Measurements from ENCODE around the gene CRACR2A. TPM values are rescaled to one million over a fixed set of nuclear protein-coding genes. Genes with fewer than 3 reads are reported as not detected.

The CRACR2A gene
- total and polyA plus RNA-seq, 2 of the 4 experiments (the other 2 are of a cell fraction): 0.54 to 0.60 TPM

DNA sequence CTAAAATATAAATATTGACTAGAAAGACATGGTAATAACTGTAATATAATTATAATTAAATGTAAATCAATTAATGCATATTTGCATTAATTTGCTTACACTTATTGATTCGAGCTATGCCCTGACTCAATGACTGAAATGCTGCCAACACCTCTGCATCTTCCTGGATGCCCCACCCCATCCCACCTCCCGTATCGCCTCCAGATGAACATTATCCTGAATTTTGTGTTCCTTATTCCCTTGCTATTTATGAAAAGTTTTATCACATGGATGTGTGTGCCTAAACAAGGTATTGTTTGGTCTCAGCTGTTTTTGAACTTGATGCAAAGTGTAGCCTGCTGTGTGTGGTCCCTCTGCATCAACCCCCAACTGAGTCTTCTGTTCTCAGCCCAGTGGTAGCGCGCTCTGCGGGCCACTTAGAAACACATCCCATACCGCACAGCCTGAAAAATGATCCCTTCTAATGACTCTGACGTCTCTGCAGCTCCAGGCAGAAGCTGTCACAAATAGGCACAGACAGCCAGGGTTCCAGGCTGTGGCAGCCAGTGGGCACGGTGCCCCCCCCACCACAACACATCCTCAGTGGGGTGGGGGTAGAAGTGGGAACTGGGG, 165.4 kb downstream of the CRACR2A start:
- H2BK20ac ChIP-seq (ENCODE audit: low read depth, low read length): no peak overlapping the region
- H2BK120ac ChIP-seq (ENCODE audit: low read depth, low read length): no peak overlapping the region
- H3K56ac ChIP-seq (ENCODE audit: extremely low read depth, insufficient read depth, low read length): no peak overlapping the region
- no TSS peak for BruUV-seq (replicated peaks)
- POLR2A ChIA-PET (ENCODE audit: unreplicated experiment): no interaction called here
- H3K9me3 ChIP-seq (ENCODE audit: control insufficient read depth, insufficient read depth, low read length): no peaks in the 10 kb centered on the region
- no peak overlapping the region for H3K18ac ChIP-seq (ENCODE audit: low read depth, low read length)
- H2AK9ac ChIP-seq (replicated peaks; ENCODE audit: low read depth, low read length, poor library complexity): no peak overlapping the region
- H2BK5ac ChIP-seq (ENCODE audit: low read depth, low read length, poor library complexity, severe bottlenecking): no peak overlapping the region
- TF ChIP-seq RCOR1 (IDR thresholded peaks at IDR 0.05; ENCODE audit: insufficient replicate concordance, low read length) (no peak), RFX5 (IDR thresholded peaks at IDR 0.05; ENCODE audit: low read depth, low read length) (no peak), MXI1 (IDR thresholded peaks at IDR 0.05; ENCODE audit: borderline replicate concordance, low read depth, low read length) (no peak), MAZ (IDR thresholded peaks at IDR 0.05; ENCODE audit: borderline replicate concordance, low read depth, low read length) (no peak), MAFK (IDR thresholded peaks at IDR 0.05; ENCODE audit: low read depth, low read length) (no peak), POLR2A (IDR thresholded peaks at IDR 0.05; ENCODE audit: low read depth, low read length) (no peak)
- TF ChIP-seq, protein P1, sequence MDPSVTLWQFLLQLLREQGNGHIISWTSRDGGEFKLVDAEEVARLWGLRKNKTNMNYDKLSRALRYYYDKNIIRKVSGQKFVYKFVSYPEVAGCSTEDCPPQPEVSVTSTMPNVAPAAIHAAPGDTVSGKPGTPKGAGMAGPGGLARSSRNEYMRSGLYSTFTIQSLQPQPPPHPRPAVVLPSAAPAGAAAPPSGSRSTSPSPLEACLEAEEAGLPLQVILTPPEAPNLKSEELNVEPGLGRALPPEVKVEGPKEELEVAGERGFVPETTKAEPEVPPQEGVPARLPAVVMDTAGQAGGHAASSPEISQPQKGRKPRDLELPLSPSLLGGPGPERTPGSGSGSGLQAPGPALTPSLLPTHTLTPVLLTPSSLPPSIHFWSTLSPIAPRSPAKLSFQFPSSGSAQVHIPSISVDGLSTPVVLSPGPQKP (IDR thresholded peaks at IDR 0.05; ENCODE audit: borderline replicate concordance, low read depth, low read length): no peak
- TF ChIP-seq, protein P2, sequence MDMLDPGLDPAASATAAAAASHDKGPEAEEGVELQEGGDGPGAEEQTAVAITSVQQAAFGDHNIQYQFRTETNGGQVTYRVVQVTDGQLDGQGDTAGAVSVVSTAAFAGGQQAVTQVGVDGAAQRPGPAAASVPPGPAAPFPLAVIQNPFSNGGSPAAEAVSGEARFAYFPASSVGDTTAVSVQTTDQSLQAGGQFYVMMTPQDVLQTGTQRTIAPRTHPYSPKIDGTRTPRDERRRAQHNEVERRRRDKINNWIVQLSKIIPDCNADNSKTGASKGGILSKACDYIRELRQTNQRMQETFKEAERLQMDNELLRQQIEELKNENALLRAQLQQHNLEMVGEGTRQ (IDR thresholded peaks at IDR 0.05; ENCODE audit: low read depth, low read length): no peak
- no peak overlapping the region for H4K5ac ChIP-seq (ENCODE audit: low read depth, low read length)
- H3K4me2 ChIP-seq (ENCODE audit: low read depth, low read length): no peak overlapping the region
- H2AK5ac ChIP-seq (ENCODE audit: low read depth, low read length): no peak overlapping the region
- CTCF ChIA-PET: no interaction called here
- H2BK15ac ChIP-seq (ENCODE audit: low read depth, low read length): no peak overlapping the region
- no peaks in the 10 kb centered on the region for H3K79me1 ChIP-seq (ENCODE audit: low read depth in 1 of 2, low read length in 2 of 2)
- H4K8ac ChIP-seq (ENCODE audit: low read depth in 2 of 2, low read length in 2 of 2): no peak overlapping the region
- no peak overlapping the region for H3K14ac ChIP-seq (replicated peaks; ENCODE audit: low read depth, low read length)
- no peaks in the 10 kb centered on the region for H3K9me1 ChIP-seq (ENCODE audit: insufficient read depth, low read length)
- no peaks in the 10 kb centered on the region; the same call in 1 of the 2 replicates for H3K27me3 ChIP-seq (ENCODE audit: control insufficient read depth, insufficient read depth, low read length)
- no peak overlapping the region for H3K4me3 ChIP-seq (ENCODE audit: insufficient read depth, low read depth, low read length)
- no peaks in the 10 kb centered on the region for H3K36me3 ChIP-seq (ENCODE audit: control insufficient read depth, insufficient read depth, low read length)
- no peak overlapping the region for H3K27ac ChIP-seq (ENCODE audit: insufficient read depth, low read length)
- H3K4me1 ChIP-seq (ENCODE audit: control insufficient read depth, insufficient read depth, low read length): no peaks in the 10 kb centered on the region
- no peak for DNase-seq
- no peak for ATAC-seq (ENCODE audit: low read depth)
- H2AFZ ChIP-seq (replicated peaks; ENCODE audit: low read length, poor library complexity): no peak overlapping the region
- no peak overlapping the region for H4K91ac ChIP-seq (ENCODE audit: insufficient read depth, low read depth, low read length)
- no peaks in the 10 kb centered on the region for H4K20me1 ChIP-seq (ENCODE audit: insufficient read depth, low read length)
- in situ Hi-C loops (cut with MboI; ENCODE audit: low sequenced_read_pairs): no loop called here
- H3K4ac ChIP-seq (ENCODE audit: low read depth, low read length): no peak overlapping the region
- dilution Hi-C loops (cut with HindIII; ENCODE audit: low sequenced_read_pairs, unreplicated experiment): no loop called here
- WGBS, 2 experiments (ENCODE audit: extremely low coverage in 2 of 2, insufficient read length in 1 of 2): no CpG with 5 or more reads among the region's 9 CpGs
- no peak overlapping the region for H3K9ac ChIP-seq (ENCODE audit: low read depth, low read length)
- intact Hi-C loops (cut with micrococcal nuclease): no loop called here
- no peak overlapping the region for H3K23ac ChIP-seq (ENCODE audit: low read depth, low read length)

Data from IMR-90 (cell line).